HEK293T (cell line): ENCODE data around the gene SNTA1.
"Not testable (repeated sequence)": the region's sequence is repeated elsewhere in the genome, so short reads cannot be mapped to it uniquely, and the experiment has no call there.

Source experiments
- CTCF ChIA-PET: fragments of 350-600 bp; formaldehyde crosslinking; extraction: SDS; loops from one replicate; lab custom pipeline; 2021; ENCODE audit warnings: antibody characterized with exemption, inconsistent platforms; lab: Yijun Ruan, JAX
- POLR2A ChIA-PET: fragments of 350-600 bp; formaldehyde crosslinking; extraction: SDS; loops from one replicate; lab custom pipeline; 2020; ENCODE audit warnings: antibody characterized with exemption, inconsistent platforms; lab: Yijun Ruan, JAX
- DNase-seq: peaks from one replicate; pipeline ENCODE4 v3.0.0; 2012; ENCODE audit warnings: mixed read lengths; ENCODE audit errors: extremely low spot score
- ARNT ChIP-seq: fragments of 450-650 bp; IDR thresholded peaks from 2 replicates; pipeline ENCODE4 v1.6.1; 2017; ENCODE audit warnings: mild to moderate bottlenecking
- BHLHE40 ChIP-seq: fragments of 450-650 bp; IDR thresholded peaks from 2 replicates; pipeline ENCODE4 v1.6.1; 2016; ENCODE audit warnings: mild to moderate bottlenecking, moderate library complexity, borderline replicate concordance
- CTBP1 ChIP-seq: fragments of 450-650 bp; IDR thresholded peaks from 2 replicates; pipeline ENCODE4 v1.6.1; 2016; ENCODE audit warnings: borderline replicate concordance
- ELF4 ChIP-seq: fragments of 450-650 bp; IDR thresholded peaks from 2 replicates; pipeline ENCODE4 v1.6.1; 2017; ENCODE audit warnings: antibody characterized with exemption
- FOXA1 ChIP-seq: fragments of 450-650 bp; IDR thresholded peaks from 2 replicates; pipeline ENCODE4 v1.6.1; 2016; ENCODE audit warnings: mild to moderate bottlenecking
- FOXK2 ChIP-seq: fragments of 450-650 bp; IDR thresholded peaks from 2 replicates; pipeline ENCODE4 v1.6.1; 2016; ENCODE audit warnings: mild to moderate bottlenecking
- FOXM1 ChIP-seq: fragments of 450-650 bp; IDR thresholded peaks from 2 replicates; pipeline ENCODE4 v1.6.1; 2017; ENCODE audit warnings: mild to moderate bottlenecking, borderline replicate concordance
- HDGF ChIP-seq: fragments of 450-650 bp; IDR thresholded peaks from 2 replicates; pipeline ENCODE4 v1.6.1; 2017; ENCODE audit warnings: antibody characterized with exemption, borderline replicate concordance
- L3MBTL2 ChIP-seq: fragments of 450-650 bp; conservative IDR thresholded peaks from 2 replicates; pipeline ENCODE4 v1.6.1; 2016; ENCODE audit warnings: mild to moderate bottlenecking
- LEF1 ChIP-seq: fragments of 450-650 bp; IDR thresholded peaks from 2 replicates; pipeline ENCODE4 v1.6.1; 2017; ENCODE audit warnings: mild to moderate bottlenecking, borderline replicate concordance
- NFRKB ChIP-seq: fragments of 450-650 bp; IDR thresholded peaks from 2 replicates; pipeline ENCODE4 v1.6.1; 2016; ENCODE audit warnings: mild to moderate bottlenecking, moderate library complexity
- SP1 ChIP-seq: fragments of 450-650 bp; IDR thresholded peaks from 2 replicates; pipeline ENCODE4 v1.6.1; 2017
- SUZ12 ChIP-seq: fragments of 450-650 bp; IDR thresholded peaks from 2 replicates; pipeline ENCODE4 v1.6.1; 2016; ENCODE audit warnings: mild to moderate bottlenecking
- TARDBP ChIP-seq: fragments of 450-650 bp; IDR thresholded peaks from 2 replicates; pipeline ENCODE4 v1.6.1; 2016
- ZNF384 ChIP-seq: fragments of 450-650 bp; IDR thresholded peaks from 2 replicates; pipeline ENCODE4 v1.6.1; 2016
- TF ChIP-seq, protein P1 (sequence below): fragments of 450-650 bp; IDR thresholded peaks from 2 replicates; pipeline ENCODE4 v1.6.1; 2016

The SNTA1 gene

GRCh38 chr20:33466303-33466646, 22.7 kb upstream of the SNTA1 start:
- CTCF ChIA-PET: no interaction called here
- DNase-seq: no peak
- POLR2A ChIA-PET: no interaction called here
- no peak for TF ChIP-seq CTBP1
- TF ChIP-seq ZNF384: no peak
- no peak for TF ChIP-seq ARNT
- TF ChIP-seq TARDBP: no peak
- TF ChIP-seq ELF4: no peak
- TF ChIP-seq SUZ12: no peak
- TF ChIP-seq, protein P1, sequence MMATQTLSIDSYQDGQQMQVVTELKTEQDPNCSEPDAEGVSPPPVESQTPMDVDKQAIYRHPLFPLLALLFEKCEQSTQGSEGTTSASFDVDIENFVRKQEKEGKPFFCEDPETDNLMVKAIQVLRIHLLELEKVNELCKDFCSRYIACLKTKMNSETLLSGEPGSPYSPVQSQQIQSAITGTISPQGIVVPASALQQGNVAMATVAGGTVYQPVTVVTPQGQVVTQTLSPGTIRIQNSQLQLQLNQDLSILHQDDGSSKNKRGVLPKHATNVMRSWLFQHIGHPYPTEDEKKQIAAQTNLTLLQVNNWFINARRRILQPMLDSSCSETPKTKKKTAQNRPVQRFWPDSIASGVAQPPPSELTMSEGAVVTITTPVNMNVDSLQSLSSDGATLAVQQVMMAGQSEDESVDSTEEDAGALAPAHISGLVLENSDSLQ: no peak
- no peak for TF ChIP-seq FOXK2
- no peak for TF ChIP-seq BHLHE40

DNA sequence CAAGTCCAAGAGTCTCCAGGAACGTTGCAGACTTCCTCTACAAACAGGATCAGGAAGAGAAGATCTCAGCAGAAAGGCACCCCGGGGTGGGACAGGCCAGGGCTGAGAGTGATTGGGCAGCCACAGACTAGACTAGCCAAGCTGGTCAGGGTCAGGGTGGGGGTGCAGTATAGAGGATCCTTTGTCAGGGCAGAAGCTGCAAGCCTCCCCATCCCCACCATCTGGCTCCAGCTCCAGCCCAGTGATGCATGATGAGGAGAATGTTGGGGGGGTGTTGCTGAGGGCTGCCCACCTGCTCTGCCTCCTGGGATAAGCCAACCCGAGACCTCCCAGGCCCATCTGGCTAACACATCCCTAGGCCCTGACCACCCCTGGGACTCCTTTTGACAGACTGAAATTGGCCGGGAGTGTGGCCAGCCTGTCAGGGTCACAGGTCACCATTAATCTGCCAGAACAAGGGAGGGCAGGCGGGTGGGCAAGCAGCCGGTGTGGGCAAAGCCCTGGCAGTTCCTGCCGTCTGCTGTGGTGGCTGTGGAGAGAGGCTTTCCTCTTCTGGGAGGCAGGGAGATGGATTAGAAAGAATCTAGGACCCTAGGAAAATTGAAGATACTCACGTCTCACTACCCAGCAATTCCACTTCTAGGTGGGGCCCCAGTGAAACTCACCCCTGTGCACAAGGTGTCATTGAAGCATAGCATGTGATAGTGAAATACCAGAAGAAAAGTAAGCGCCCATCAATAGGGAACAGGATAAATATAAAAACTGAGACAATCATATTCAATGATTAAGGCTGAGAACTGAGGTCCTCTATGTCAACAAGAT, 22.1 kb upstream of the SNTA1 start:
- TF ChIP-seq L3MBTL2 (no peak), HDGF (no peak), FOXM1 (no peak), SUZ12 (no peak), TARDBP (no peak), NFRKB (no peak), FOXK2 (no peak), BHLHE40 (no peak), ARNT (no peak), SP1 (no peak), ZNF384 (no peak), ELF4 (no peak), CTBP1 (no peak), FOXA1 (no peak), LEF1 (no peak)
- TF ChIP-seq, protein P1: no peak
- ChIA-PET CTCF (interaction anchor here (0.9 kb wide), 1 partner anchor 29 kb away, joined by 3 read pairs; no protein-coding TSS in a partner anchor), POLR2A (no interaction called here)
- DNase-seq: no peak

DNA sequence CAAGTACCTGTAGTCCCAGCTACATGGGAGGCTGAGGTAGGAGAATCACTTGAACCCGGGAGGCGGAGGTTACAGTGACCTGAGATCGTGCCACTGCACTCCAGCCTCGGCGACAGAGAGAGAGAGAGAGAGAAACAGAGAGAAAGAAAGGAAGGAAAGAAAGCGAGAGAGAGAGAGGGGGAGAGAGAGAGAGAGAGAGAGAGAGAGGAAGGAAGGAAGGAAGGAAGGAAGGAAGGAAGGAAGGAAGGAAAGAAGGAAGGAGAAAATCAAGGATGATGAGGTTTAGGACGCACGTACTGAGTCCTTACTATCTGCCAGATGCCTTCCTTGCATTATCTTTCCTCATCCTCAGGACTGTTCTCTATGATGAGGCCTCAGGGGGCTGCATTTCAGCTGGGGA, 21.2 kb upstream of the SNTA1 start:
- CTCF ChIA-PET: interaction anchor here (0.9 kb wide), 1 partner anchor 30 kb away, joined by 3 read pairs; no protein-coding TSS in a partner anchor
- POLR2A ChIA-PET, DNase-seq: not testable (repeated sequence)

GRCh38 chr20:33463332-33464101, 20.0 kb upstream of the SNTA1 start:
- POLR2A ChIA-PET: interaction anchor here (0.6 kb wide), 1 partner anchor 199 kb away, joined by 3 read pairs; no protein-coding TSS in a partner anchor
- DNase-seq: no peak
- TF ChIP-seq, protein P1: no peak
- no peak for TF ChIP-seq BHLHE40
- TF ChIP-seq FOXM1: no peak
- TF ChIP-seq FOXK2: no peak
- TF ChIP-seq SP1: no peak
- TF ChIP-seq HDGF: no peak
- no peak for TF ChIP-seq TARDBP
- TF ChIP-seq L3MBTL2: no peak
- no peak for TF ChIP-seq ZNF384
- no peak for TF ChIP-seq ELF4
- TF ChIP-seq SUZ12: no peak
- TF ChIP-seq ARNT: no peak
- TF ChIP-seq NFRKB: no peak
- TF ChIP-seq CTBP1: no peak
- CTCF ChIA-PET: no interaction called here

- DNase-seq: no peak
- CTCF ChIA-PET: no interaction called here
Measured at GRCh38 chr20:33460711-33461110, 17.1 kb upstream of the SNTA1 start.

GRCh38 chr20:33459599-33459998, 16.0 kb upstream of the SNTA1 start:
- DNase-seq: no peak
- TF ChIP-seq LEF1 (no peak), ELF4 (no peak), ARNT (no peak), FOXM1 (no peak), ZNF384 (no peak), FOXK2 (no peak), SP1 (no peak), FOXA1 (no peak), BHLHE40 (no peak), NFRKB (no peak), L3MBTL2 (no peak), CTBP1 (no peak), HDGF (no peak), TARDBP (no peak), SUZ12 (no peak)
- TF ChIP-seq, protein P1: no peak
- ChIA-PET CTCF (no interaction called here), POLR2A (no interaction called here)

More at GRCh38 chr20:33460711-33461110, 17.1 kb upstream of the SNTA1 start:
- TF ChIP-seq FOXM1 (no peak), SP1 (no peak), CTBP1 (no peak), ELF4 (no peak)
- POLR2A ChIA-PET: interaction anchor here (0.6 kb wide), 1 partner anchor 187 kb away, joined by 3 read pairs; no protein-coding TSS in a partner anchor

- DNase-seq: peak; percentile 85
- ChIA-PET POLR2A (interaction anchor here (1.0 kb wide), 1 partner anchor 196 kb away, joined by 3 read pairs; no protein-coding TSS in a partner anchor), CTCF (interaction anchor here (0.5 to 1.0 kb wide), 8 partner anchors 9 to 196 kb away, joined by 3 to 5 read pairs (median 4); no protein-coding TSS in a partner anchor)
Measured at GRCh38 chr20:33456916-33457642, 13.5 kb upstream of the SNTA1 start.
